GM23338 (cell line): Measurements from ENCODE around the gene LRRC2. TPM values are rescaled to one million over a fixed set of nuclear protein-coding genes. Genes with fewer than 3 reads are reported as not detected.

Experiments
- ATAC-seq: fragments of 200-7000 bp; cut with Tn5 transposase; 3 replicates; pipeline ENCODE4 v1.9.1; 2020
- DNase-seq: peaks from one replicate; pipeline ENCODE4 v3.0.0-alpha.2; 2015; ENCODE audit warnings: low spot score
- H2AFZ ChIP-seq: fragments of 200-600 bp; sonication (generic); 2 replicates; pipeline ENCODE4 v1.8.0; 2016; ENCODE audit warnings: antibody characterized with exemption, mild to moderate bottlenecking, moderate library complexity
- H3F3A ChIP-seq: fragments of 200-600 bp; sonication (generic); replicated peaks from 2 replicates; pipeline ENCODE4 v1.8.0; 2017; ENCODE audit warnings: antibody characterized with exemption, mixed run types, low read depth
- H3K27ac ChIP-seq: fragments of 200-600 bp; sonication (generic); 2 replicates; pipeline ENCODE4 v1.6.1; 2016; ENCODE audit warnings: low read depth
- H3K27me3 ChIP-seq: fragments of 200-600 bp; sonication (generic); 2 replicates; pipeline ENCODE4 v1.8.0; 2016; ENCODE audit warnings: mild to moderate bottlenecking, mixed run types, moderate library complexity; ENCODE audit not compliant: insufficient read depth
- H3K36me3 ChIP-seq: fragments of 200-600 bp; sonication (generic); 2 replicates; pipeline ENCODE4 v1.8.0; 2016; ENCODE audit warnings: mild to moderate bottlenecking; ENCODE audit not compliant: insufficient read depth
- H3K4me1 ChIP-seq: fragments of 200-600 bp; sonication (generic); 2 replicates; pipeline ENCODE4 v1.8.0; 2016; ENCODE audit warnings: mild to moderate bottlenecking, moderate library complexity; ENCODE audit not compliant: insufficient read depth
- H3K4me2 ChIP-seq: fragments of 200-600 bp; sonication (generic); 2 replicates; pipeline ENCODE4 v1.7.1; 2017; ENCODE audit warnings: mixed run types
- H3K4me3 ChIP-seq: fragments of 200-600 bp; sonication (generic); 2 replicates; pipeline ENCODE4 v1.6.1; 2016; ENCODE audit warnings: mixed run types
- H3K79me2 ChIP-seq: fragments of 200-600 bp; sonication (generic); replicated peaks from 2 replicates; pipeline ENCODE4 v1.8.0; 2017; ENCODE audit warnings: mild to moderate bottlenecking; ENCODE audit not compliant: insufficient read depth
- H3K9me2 ChIP-seq: fragments of 200-600 bp; sonication (generic); 2 replicates; pipeline ENCODE4 v1.8.0; 2017; ENCODE audit not compliant: insufficient read depth
- H4K20me1 ChIP-seq: fragments of 200-600 bp; sonication (generic); replicated peaks from 2 replicates; pipeline ENCODE4 v1.8.0; 2017; ENCODE audit warnings: mild to moderate bottlenecking; ENCODE audit not compliant: insufficient read depth
- H3K27ac Mint-ChIP-seq: 2 replicates; pipeline ENCODE4 v1.8.0; 2020; ENCODE audit warnings: inconsistent platforms, mild to moderate bottlenecking, moderate library complexity, mixed read lengths
- H3K27me3 Mint-ChIP-seq: 3 replicates; pipeline ENCODE4 v1.8.0; 2022; ENCODE audit warnings: low read depth, mild to moderate bottlenecking, moderate library complexity, mixed read lengths, inconsistent platforms; ENCODE audit not compliant: insufficient read depth, poor library complexity
- H3K36me3 Mint-ChIP-seq: 3 replicates; pipeline ENCODE4 v1.8.0; 2021; ENCODE audit warnings: low read depth, mild to moderate bottlenecking, inconsistent platforms, moderate library complexity, mixed read lengths
- H3K4me1 Mint-ChIP-seq: 3 replicates; pipeline ENCODE4 v1.8.0; 2020; ENCODE audit warnings: mild to moderate bottlenecking, inconsistent platforms, mixed read lengths
- H3K4me3 Mint-ChIP-seq: 3 replicates; pipeline ENCODE4 v1.8.0; 2021; ENCODE audit warnings: moderate library complexity, mild to moderate bottlenecking, inconsistent platforms, mixed read lengths
- H3K9me3 Mint-ChIP-seq: 3 replicates; pipeline ENCODE4 v1.8.0; 2020; ENCODE audit warnings: moderate library complexity, mild to moderate bottlenecking, inconsistent platforms, mixed read lengths
- CREB1 ChIP-seq: fragments of 250-450 bp; sonication (Bioruptor Pico); IDR thresholded peaks from 2 replicates; pipeline ENCODE4 v1.5.0; 2020; ENCODE audit warnings: low read depth, mild to moderate bottlenecking, moderate library complexity
- EZH2 ChIP-seq: fragments of 200-600 bp; sonication (generic); IDR thresholded peaks from one replicate; pipeline ENCODE4 v1.8.0; 2017; ENCODE audit warnings: antibody characterized with exemption, mild to moderate bottlenecking, low read depth; ENCODE audit not compliant: unreplicated experiment
- EZH2phosphoT487 ChIP-seq: fragments of 200-600 bp; sonication (generic); IDR thresholded peaks from one replicate; pipeline ENCODE4 v1.8.1; 2018; ENCODE audit warnings: antibody characterized with exemption; ENCODE audit not compliant: unreplicated experiment
- JUNB ChIP-seq: IDR thresholded peaks from one replicate; pipeline ENCODE4 v1.6.1; 2016; ENCODE audit warnings: antibody characterized with exemption; ENCODE audit not compliant: unreplicated experiment
- NANOG ChIP-seq: IDR thresholded peaks from 2 replicates; pipeline ENCODE4 v1.6.1; 2016; ENCODE audit warnings: antibody characterized with exemption, borderline replicate concordance
- POLR2AphosphoS5 ChIP-seq: IDR thresholded peaks from 2 replicates; pipeline ENCODE4 v1.6.1; 2016; ENCODE audit warnings: antibody characterized with exemption, low read depth
- REST ChIP-seq: IDR thresholded peaks from one replicate; pipeline ENCODE4 v1.6.1; 2018; ENCODE audit warnings: antibody characterized with exemption; ENCODE audit not compliant: unreplicated experiment
- STAT1 ChIP-seq: IDR thresholded peaks from one replicate; pipeline ENCODE4 v1.6.1; 2016; ENCODE audit warnings: antibody characterized with exemption; ENCODE audit not compliant: unreplicated experiment
- ZNF114 ChIP-seq: fragments of 250-450 bp; sonication (Bioruptor Pico); IDR thresholded peaks from 2 replicates; pipeline ENCODE4 v1.5.0; 2020; ENCODE audit warnings: mild to moderate bottlenecking, moderate library complexity
- ZNF331 ChIP-seq: fragments of 250-450 bp; sonication (Bioruptor Pico); IDR thresholded peaks from 2 replicates; pipeline ENCODE4 v1.5.0; 2020; ENCODE audit warnings: low read depth, mild to moderate bottlenecking, moderate library complexity
- ZNF462 ChIP-seq: fragments of 250-450 bp; sonication (Bioruptor Pico); IDR thresholded peaks from 2 replicates; pipeline ENCODE4 v1.5.0; 2020; ENCODE audit warnings: mild to moderate bottlenecking, moderate library complexity
- polyA plus RNA-seq: library from polyadenylated mRNA; unstranded; fragments of >200 nt; fragmentation: Nextera tagmentation; extraction: Ambion mirVana; gene quantifications from 2 replicates; pipeline ENCODE4 v1.2.1, GENCODE V29; 2016
- total RNA-seq: library from RNA; depleted of rRNA; stranded (reverse); fragments of >200 nt; shearing (Covaris generic); gene quantifications from 2 replicates; pipeline ENCODE4 v1.2.3, GENCODE V29; 2014
- TF ChIP-seq, protein P1 (sequence below), 2 experiments: fragments of 200-600 bp in 1 of 2; sonication (generic) in 1 of 2; conservative IDR thresholded peaks; 2 replicates each; pipeline versions ENCODE4 v1.5.1 to v1.6.1; 2016 to 2017; ENCODE audit warnings: antibody characterized with exemption in 2 of 2, low read depth in 2 of 2, mild to moderate bottlenecking in 2 of 2, moderate library complexity in 1 of 2
- TF ChIP-seq, protein P2 (sequence below): IDR thresholded peaks from 2 replicates; pipeline ENCODE4 v1.6.1; 2016; ENCODE audit warnings: antibody characterized with exemption

Gene LRRC2
- total and polyA plus RNA-seq, 2 experiments from 2014 or later = 6.5 to 7.1 TPM

GRCh38 chr3:46595819-46596314 is 29.8 kb upstream of the LRRC2 start (continued):
- TF ChIP-seq POLR2AphosphoS5 (no peak), ZNF114 (CRISPR knock-in tag) (no peak), STAT1 (no peak), ZNF462 (CRISPR knock-in tag) (no peak), EZH2phosphoT487 (no peak), CREB1 (no peak)

- DNase-seq (no peak), ATAC-seq (no peak)
- no peak overlapping the region for H3K4me2 ChIP-seq
- Mint-ChIP-seq H3K4me3 (no peak overlapping the region), H3K36me3 (peaks cover 44% of the 10 kb centered on the region), H3K4me1 (peaks cover 23% of the 10 kb centered on the region), H3K9me3 (peaks cover 52% of the 10 kb centered on the region), H3K27ac (no peak overlapping the region), H3K27me3 (peaks cover 7% of the 10 kb centered on the region)
- H3K79me2 ChIP-seq = no peaks in the 10 kb centered on the region
- TF ChIP-seq, protein P1, sequence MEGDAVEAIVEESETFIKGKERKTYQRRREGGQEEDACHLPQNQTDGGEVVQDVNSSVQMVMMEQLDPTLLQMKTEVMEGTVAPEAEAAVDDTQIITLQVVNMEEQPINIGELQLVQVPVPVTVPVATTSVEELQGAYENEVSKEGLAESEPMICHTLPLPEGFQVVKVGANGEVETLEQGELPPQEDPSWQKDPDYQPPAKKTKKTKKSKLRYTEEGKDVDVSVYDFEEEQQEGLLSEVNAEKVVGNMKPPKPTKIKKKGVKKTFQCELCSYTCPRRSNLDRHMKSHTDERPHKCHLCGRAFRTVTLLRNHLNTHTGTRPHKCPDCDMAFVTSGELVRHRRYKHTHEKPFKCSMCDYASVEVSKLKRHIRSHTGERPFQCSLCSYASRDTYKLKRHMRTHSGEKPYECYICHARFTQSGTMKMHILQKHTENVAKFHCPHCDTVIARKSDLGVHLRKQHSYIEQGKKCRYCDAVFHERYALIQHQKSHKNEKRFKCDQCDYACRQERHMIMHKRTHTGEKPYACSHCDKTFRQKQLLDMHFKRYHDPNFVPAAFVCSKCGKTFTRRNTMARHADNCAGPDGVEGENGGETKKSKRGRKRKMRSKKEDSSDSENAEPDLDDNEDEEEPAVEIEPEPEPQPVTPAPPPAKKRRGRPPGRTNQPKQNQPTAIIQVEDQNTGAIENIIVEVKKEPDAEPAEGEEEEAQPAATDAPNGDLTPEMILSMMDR (conservative IDR thresholded peaks at IDR 0.05; ENCODE audit: low read depth in 2 of 2) = no peak
- no peak for TF ChIP-seq CREB1
- TF ChIP-seq REST = no peak
- TF ChIP-seq EZH2phosphoT487 = no peak
- TF ChIP-seq JUNB = no peak
- no peak for TF ChIP-seq EZH2
- TF ChIP-seq NANOG = no peak
- TF ChIP-seq ZNF331 (CRISPR knock-in tag) = no peak
- TF ChIP-seq ZNF114 (CRISPR knock-in tag) = no peak
- TF ChIP-seq, protein P2, sequence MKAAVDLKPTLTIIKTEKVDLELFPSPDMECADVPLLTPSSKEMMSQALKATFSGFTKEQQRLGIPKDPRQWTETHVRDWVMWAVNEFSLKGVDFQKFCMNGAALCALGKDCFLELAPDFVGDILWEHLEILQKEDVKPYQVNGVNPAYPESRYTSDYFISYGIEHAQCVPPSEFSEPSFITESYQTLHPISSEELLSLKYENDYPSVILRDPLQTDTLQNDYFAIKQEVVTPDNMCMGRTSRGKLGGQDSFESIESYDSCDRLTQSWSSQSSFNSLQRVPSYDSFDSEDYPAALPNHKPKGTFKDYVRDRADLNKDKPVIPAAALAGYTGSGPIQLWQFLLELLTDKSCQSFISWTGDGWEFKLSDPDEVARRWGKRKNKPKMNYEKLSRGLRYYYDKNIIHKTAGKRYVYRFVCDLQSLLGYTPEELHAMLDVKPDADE = no peak
- H3K9me2 ChIP-seq = peaks cover 15% of the 10 kb centered on the region
- peaks cover 3% of the 10 kb centered on the region; the same call in 1 of the 2 replicates for H3F3A ChIP-seq
- H3K4me1 ChIP-seq = peaks cover 11% of the 10 kb centered on the region
- H3K36me3 ChIP-seq = peaks cover 22% of the 10 kb centered on the region; the same call in 1 of the 2 replicates
- no peaks in the 10 kb centered on the region for H4K20me1 ChIP-seq
- H3K27ac ChIP-seq = no peak overlapping the region
- no peak overlapping the region for H3K4me3 ChIP-seq
- H2AFZ ChIP-seq = no peak overlapping the region
- no peaks in the 10 kb centered on the region for H3K27me3 ChIP-seq
Observed at GRCh38 chr3:46594723-46595122, 28.6 kb upstream of the LRRC2 start.
